22Rv1 (cell line): Measurements from ENCODE around the gene TMPRSS4.

Source experiments
- H3K27ac ChIP-seq: fragments of 450-650 bp; 2 replicates; pipeline ENCODE4 v1.5.1; 2017
- CTCF ChIP-seq: fragments of 450-650 bp; IDR thresholded peaks from 2 replicates; pipeline ENCODE4 v1.5.1; 2017; ENCODE audit warnings: mild to moderate bottlenecking
- ZFX ChIP-seq: fragments of 450-650 bp; IDR thresholded peaks from 2 replicates; pipeline ENCODE4 v1.6.1; 2017; ENCODE audit warnings: antibody characterized with exemption, borderline replicate concordance

Gene TMPRSS4

DNA sequence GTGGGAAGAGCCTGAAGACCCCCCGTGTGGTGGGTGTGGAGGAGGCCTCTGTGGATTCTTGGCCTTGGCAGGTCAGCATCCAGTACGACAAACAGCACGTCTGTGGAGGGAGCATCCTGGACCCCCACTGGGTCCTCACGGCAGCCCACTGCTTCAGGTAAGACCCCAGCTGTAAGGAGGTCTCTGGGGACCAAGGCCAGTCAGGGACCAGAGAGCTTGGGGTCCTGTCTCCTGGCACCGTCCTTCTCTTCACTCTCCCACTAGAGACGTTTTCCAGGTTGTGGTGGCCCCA lies 34.8 kb downstream of the TMPRSS4 start:
- H3K27ac ChIP-seq = no peak overlapping the region
- TF ChIP-seq CTCF = no peak
- TF ChIP-seq ZFX = no peak

DNA sequence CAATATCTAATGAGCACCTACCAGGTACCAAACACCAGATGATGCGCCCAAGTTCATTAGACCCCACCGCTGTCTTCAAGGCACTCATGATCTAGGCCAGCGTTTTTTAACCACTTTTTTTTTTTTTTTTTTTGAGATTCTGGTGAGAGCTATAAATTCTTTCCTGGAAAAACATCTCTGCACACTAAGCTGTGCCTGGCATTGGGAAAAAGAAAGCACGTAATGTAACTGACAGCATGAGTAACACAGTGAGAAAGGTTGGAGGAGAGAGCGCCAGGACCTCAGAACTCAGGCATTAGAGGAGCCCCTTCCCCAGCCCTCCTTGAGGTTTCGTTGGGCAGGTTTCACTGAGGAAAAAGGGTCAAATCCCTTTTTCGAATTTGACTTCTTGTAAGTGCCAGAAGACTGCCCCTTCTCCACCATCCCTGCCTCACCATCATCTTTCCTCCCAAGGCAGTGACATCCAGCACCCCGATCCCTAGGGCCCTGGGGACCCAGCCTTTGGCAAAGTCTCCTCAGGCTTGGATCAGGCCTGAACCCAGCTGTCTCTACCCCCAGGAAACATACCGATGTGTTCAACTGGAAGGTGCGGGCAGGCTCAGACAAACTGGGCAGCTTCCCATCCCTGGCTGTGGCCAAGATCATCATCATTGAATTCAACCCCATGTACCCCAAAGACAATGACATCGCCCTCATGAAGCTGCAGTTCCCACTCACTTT lies 36.0 kb downstream of the TMPRSS4 start:
- TF ChIP-seq ZFX = no peak
- TF ChIP-seq CTCF = no peak
- H3K27ac ChIP-seq = no peak overlapping the region

- TF ChIP-seq CTCF = no peak
- TF ChIP-seq ZFX = no peak
- H3K27ac ChIP-seq = no peak overlapping the region
Observed at GRCh38 chr11:118114266-118114665, 37.4 kb downstream of the TMPRSS4 start.

DNA sequence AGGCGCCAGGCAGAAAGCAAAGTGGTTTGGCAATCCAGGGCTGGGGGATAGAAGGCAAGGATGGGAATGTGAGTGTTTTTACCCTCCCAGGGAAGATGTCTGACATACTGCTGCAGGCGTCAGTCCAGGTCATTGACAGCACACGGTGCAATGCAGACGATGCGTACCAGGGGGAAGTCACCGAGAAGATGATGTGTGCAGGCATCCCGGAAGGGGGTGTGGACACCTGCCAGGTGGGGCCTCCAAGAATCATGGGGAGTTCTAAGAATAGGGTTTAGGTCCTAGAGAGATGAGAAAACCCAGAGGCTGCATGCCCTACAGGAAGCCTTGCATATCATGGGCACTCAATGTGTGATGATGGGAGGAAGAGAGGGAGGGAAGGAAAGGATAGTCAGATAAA lies 38.2 kb downstream of the TMPRSS4 start:
- TF ChIP-seq ZFX = no peak
- no peak for TF ChIP-seq CTCF
- no peak overlapping the region for H3K27ac ChIP-seq

DNA sequence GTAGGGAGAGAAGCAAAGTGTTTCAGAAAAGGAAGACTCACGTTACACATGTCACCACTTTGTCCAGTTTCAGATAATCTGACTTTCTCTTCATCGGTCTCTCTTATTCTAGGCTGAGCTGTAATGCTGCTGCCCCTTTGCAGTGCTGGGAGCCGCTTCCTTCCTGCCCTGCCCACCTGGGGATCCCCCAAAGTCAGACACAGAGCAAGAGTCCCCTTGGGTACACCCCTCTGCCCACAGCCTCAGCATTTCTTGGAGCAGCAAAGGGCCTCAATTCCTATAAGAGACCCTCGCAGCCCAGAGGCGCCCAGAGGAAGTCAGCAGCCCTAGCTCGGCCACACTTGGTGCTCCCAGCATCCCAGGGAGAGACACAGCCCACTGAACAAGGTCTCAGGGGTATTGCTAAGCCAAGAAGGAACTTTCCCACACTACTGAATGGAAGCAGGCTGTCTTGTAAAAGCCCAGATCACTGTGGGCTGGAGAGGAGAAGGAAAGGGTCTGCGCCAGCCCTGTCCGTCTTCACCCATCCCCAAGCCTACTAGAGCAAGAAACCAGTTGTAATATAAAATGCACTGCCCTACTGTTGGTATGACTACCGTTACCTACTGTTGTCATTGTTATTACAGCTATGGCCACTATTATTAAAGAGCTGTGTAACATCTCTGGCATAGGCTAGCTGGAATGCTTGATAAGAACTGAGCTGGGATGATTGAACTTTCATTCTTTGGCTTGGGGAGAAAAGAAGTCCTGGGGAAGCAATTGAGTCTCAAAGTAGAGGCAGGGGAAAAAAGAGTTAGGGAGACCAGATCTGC lies 41.1 kb downstream of the TMPRSS4 start:
- no peak overlapping the region for H3K27ac ChIP-seq
- TF ChIP-seq ZFX = no peak
- no peak for TF ChIP-seq CTCF

- no peak for TF ChIP-seq ZFX
- no peak overlapping the region for H3K27ac ChIP-seq
Observed at GRCh38 chr11:118120793-118121192, 43.9 kb downstream of the TMPRSS4 start.

DNA sequence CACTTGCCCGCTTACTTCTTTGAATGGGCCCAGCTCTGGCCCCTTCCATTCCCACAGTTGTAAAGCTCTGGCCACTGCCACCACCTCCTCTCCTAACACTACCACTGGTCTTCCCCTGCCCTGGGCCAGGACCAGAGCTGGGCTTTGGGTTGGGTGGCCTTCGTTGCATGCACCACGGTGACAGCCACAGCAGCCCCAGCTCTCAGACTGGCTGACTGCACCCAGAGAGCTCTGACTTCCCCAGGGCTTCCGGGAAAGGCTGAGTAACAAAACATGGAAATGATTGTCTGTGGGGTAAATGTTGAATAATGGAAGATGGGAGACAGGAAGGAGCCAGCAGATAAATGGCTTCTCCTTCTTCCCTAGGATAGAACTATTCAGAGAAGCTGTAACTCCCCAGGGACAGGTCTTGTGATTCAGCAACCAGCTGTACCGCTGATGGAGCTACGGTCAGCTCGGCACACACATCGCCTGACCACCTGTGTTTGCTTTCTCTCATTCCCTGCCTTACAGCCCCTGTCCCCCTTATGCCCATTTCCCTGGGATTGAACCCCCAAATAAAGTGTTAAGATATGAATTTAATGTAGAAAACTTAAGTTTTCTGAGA lies 48.2 kb downstream of the TMPRSS4 start:
- no peak for TF ChIP-seq CTCF
- TF ChIP-seq ZFX = no peak
- H3K27ac ChIP-seq = no peak overlapping the region
